Spinal cord (tissue), 10 donors: ENCODE measurements around the gene GRIFIN. TPM values are rescaled to one million over a fixed set of nuclear protein-coding genes. Genes with fewer than 3 reads are reported as not detected.
A peak's percentile ranks its signal among the peaks of the same experiment; 100 is the strongest.
"Not testable (repeated sequence)": the region's sequence is repeated elsewhere in the genome, so short reads cannot be mapped to it uniquely, and the experiment has no call there.

Source experiments
- DNase-seq, 6 donors: peaks; one replicate each; pipeline versions ENCODE4 v3.0.0 to v3.0.0-alpha.2; 2013 to 2015; ENCODE audit warnings: low spot score in 6 of 6, low read depth in 4 of 6
- H3K27ac ChIP-seq: one replicate; pipeline ENCODE4 v1.5.1; 2013; ENCODE audit warnings: low read depth, low read length, control low read depth
- H3K27me3 ChIP-seq: one replicate; pipeline ENCODE4 v1.6.1; 2013; ENCODE audit warnings: low read length; ENCODE audit not compliant: control insufficient read depth, insufficient read depth
- H3K36me3 ChIP-seq: one replicate; pipeline ENCODE4 v1.6.1; 2013; ENCODE audit warnings: low read length; ENCODE audit not compliant: control insufficient read depth, insufficient read depth
- H3K4me1 ChIP-seq: one replicate; pipeline ENCODE4 v1.6.1; 2013; ENCODE audit warnings: low read length; ENCODE audit not compliant: control insufficient read depth, insufficient read depth
- H3K4me3 ChIP-seq: one replicate; pipeline ENCODE4 v1.5.1; 2013; ENCODE audit warnings: low read depth, low read length, control low read depth
- H3K9me3 ChIP-seq: one replicate; pipeline ENCODE4 v1.6.1; 2013; ENCODE audit warnings: low read length; ENCODE audit not compliant: control insufficient read depth, insufficient read depth
- WGBS: methylation state at CpG from one replicate; pipeline ENCODE4 v1.1.5; 2013; ENCODE audit warnings: missing lambda C conversion rate; ENCODE audit not compliant: insufficient coverage; 5-methylcytosine and 5-hydroxymethylcytosine counted together
- polyA plus RNA-seq, 2 donors: library from polyadenylated mRNA; unstranded; fragments of 120-200 nt; gene quantifications; one replicate each; pipeline ENCODE4 v1.2.1, GENCODE V29; 2013; ENCODE audit not compliant: insufficient read length in 2 of 2
- total RNA-seq, 2 donors: library from RNA; depleted of rRNA in 1 of 2; stranded (reverse); fragments of 120-200 nt in 1 of 2; fragments of >200 nt in 1 of 2; gene quantifications; one replicate each; pipeline versions ENCODE4 v1.2.3 to v1.2.4, GENCODE V29; 2013 to 2014
- donor health status: healthy.

Gene GRIFIN
- total and polyA plus RNA-seq, 4 donors: 0.41 TPM; not detected in 3

- Histone ChIP-seq H3K27me3 (no peaks in the 10 kb centered on the region), H3K4me1 (peaks cover 51% of the 10 kb centered on the region), H3K4me3 (no peak overlapping the region), H3K9me3 (no peaks in the 10 kb centered on the region), H3K36me3 (no peaks in the 10 kb centered on the region), H3K27ac (peak overlapping the region; percentile 72)
- peak in 5 of 6 donors; percentile 61 to 91 (median 68) for DNase-seq
- 35% methylated on average over 3 of the region's 12 CpGs for WGBS
Measured at GRCh38 chr7:2465928-2466327, 10.3 kb downstream of the GRIFIN start.

DNA sequence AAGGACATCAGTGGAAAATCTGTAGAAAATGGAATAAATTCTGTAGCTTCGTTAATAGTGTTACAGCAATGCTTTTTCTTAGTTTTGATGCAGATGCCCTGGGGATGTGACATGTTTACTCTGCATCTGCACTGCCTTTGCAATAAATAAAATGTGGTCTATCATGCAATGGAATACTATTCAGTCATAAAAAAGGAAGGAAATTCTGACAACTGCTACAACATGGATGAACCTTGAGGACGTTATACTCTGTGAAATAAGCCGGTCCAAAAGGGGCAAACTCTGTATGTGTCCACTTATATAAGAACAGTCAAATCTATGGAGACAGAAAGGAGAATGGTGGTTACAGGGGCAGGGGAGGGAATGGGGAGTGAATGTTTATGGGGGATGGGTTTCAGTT lies 13.5 kb downstream of the GRIFIN start:
- no peak overlapping the region for H3K27ac ChIP-seq
- H3K9me3 ChIP-seq: no peaks in the 10 kb centered on the region
- H3K27me3 ChIP-seq: no peaks in the 10 kb centered on the region
- peaks cover 51% of the 10 kb centered on the region for H3K4me1 ChIP-seq
- no peak for DNase-seq
- WGBS: no CpG with 5 or more reads among the region's 3 CpGs
- no peaks in the 10 kb centered on the region for H3K36me3 ChIP-seq
- H3K4me3 ChIP-seq: no peak overlapping the region

GRCh38 chr7:2461268-2462026 lies 14.8 kb downstream of the GRIFIN start:
- 90% methylated on average over 10 of the region's 15 CpGs for WGBS
- H3K4me3 ChIP-seq: no peak overlapping the region
- peak overlapping the region; percentile 73 for H3K27ac ChIP-seq

DNA sequence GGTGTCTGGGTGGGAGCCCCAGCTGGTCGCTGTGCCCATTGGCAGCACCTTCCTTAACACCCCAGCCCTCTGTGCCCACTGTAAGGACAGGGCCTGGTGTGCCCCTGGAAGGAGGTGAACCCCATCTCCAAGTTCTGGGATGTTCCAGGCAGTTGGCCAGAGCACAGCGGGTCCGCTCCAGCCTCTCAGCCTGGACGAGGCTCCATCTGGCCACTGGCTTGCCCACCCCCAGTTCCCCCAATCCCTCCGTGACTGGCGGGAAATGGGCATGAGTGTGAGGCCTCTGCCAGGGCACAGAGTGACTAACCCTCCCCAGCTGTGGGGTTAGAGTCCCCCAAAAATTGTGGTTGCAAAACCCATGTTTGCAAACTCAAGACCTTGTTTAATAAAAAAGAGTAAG lies 15.6 kb downstream of the GRIFIN start:
- peaks cover 40% of the 10 kb centered on the region for H3K4me1 ChIP-seq
- H3K9me3 ChIP-seq: no peaks in the 10 kb centered on the region
- no peak overlapping the region for H3K4me3 ChIP-seq
- peak in 3 of 6 donors; percentile 62 to 87 (median 65) for DNase-seq
- H3K36me3 ChIP-seq: no peaks in the 10 kb centered on the region
- H3K27me3 ChIP-seq: no peaks in the 10 kb centered on the region
- 60% methylated on average over 2 of the region's 6 CpGs for WGBS
- H3K27ac ChIP-seq: peak overlapping the region; percentile 73

More at GRCh38 chr7:2461268-2462026, 14.8 kb downstream of the GRIFIN start:
- Histone ChIP-seq H3K4me1 (peaks cover 47% of the 10 kb centered on the region), H3K36me3 (no peaks in the 10 kb centered on the region), H3K27me3 (no peaks in the 10 kb centered on the region), H3K9me3 (no peaks in the 10 kb centered on the region)
- no peak for DNase-seq

DNA sequence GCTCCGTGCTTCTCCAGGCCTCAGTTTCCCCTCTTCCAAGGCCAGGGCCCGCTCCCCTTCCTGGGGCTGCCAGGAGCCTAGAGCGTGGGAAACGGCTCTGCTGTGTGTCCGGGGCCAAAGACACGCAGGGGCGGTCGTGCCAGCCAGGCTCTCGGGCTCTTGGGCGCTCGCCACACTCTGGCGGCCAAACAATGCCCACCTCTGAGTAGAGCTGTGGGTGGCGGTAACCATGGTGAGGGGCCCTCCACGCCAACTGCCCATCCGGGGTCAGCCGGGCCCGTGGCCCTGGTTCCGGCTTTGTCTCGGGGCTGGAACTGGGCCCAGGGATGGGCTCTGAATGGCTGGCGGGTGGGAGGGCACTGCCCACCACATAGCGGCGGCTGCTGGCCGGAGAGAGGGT lies 16.0 kb downstream of the GRIFIN start:
- Histone ChIP-seq H3K27ac (peak overlapping the region; percentile 79), H3K4me1 (peaks cover 35% of the 10 kb centered on the region), H3K4me3 (no peak overlapping the region), H3K27me3 (no peaks in the 10 kb centered on the region), H3K9me3 (no peaks in the 10 kb centered on the region), H3K36me3 (no peaks in the 10 kb centered on the region)
- peak in 5 of 6 donors; percentile 53 to 91 (median 69) for DNase-seq
- 34% methylated on average over 22 of the region's 23 CpGs for WGBS

DNA sequence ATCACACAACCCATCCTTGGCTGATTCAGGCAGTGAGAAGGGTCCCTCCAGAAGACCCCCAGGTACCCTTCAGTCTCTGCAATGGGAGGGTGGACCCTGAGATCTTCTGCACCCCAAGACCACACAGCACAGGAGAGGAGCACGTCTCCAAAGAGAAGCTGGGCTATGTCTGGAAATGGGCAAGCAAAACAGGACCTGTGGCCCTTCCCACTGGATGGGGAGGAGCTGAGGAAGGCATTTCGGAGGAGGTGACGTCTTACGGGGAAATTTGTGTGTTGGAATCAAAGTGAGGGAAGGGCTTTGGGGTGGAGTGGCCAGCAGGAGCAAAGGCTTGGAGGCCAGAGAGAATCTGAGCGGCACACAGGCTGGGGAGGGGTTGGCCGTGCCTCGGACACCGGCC lies 16.5 kb downstream of the GRIFIN start:
- Histone ChIP-seq H3K27me3 (no peaks in the 10 kb centered on the region), H3K4me3 (no peak overlapping the region), H3K27ac (peak overlapping the region; percentile 79), H3K9me3 (no peaks in the 10 kb centered on the region), H3K36me3 (no peaks in the 10 kb centered on the region), H3K4me1 (peaks cover 32% of the 10 kb centered on the region)
- WGBS: 62% methylated on average over 8 of the region's 8 CpGs
- DNase-seq: no peak

- no CpG with 5 or more reads among the region's 3 CpGs for WGBS
- H3K9me3 ChIP-seq, H3K27ac ChIP-seq, DNase-seq, H3K36me3 ChIP-seq, H3K4me3 ChIP-seq, H3K27me3 ChIP-seq: not testable (repeated sequence)
- peaks cover 21% of the 10 kb centered on the region for H3K4me1 ChIP-seq
Measured at GRCh38 chr7:2453849-2454248, 22.3 kb downstream of the GRIFIN start.

GRCh38 chr7:2452643-2453270 lies 23.4 kb downstream of the GRIFIN start:
- DNase-seq: no peak
- Histone ChIP-seq H3K27ac (no peak overlapping the region), H3K4me3 (no peak overlapping the region), H3K27me3 (no peaks in the 10 kb centered on the region), H3K9me3 (no peaks in the 10 kb centered on the region), H3K4me1 (peaks cover 21% of the 10 kb centered on the region), H3K36me3 (peaks cover 3% of the 10 kb centered on the region)
- 96% methylated on average over 3 of the region's 8 CpGs for WGBS

DNA sequence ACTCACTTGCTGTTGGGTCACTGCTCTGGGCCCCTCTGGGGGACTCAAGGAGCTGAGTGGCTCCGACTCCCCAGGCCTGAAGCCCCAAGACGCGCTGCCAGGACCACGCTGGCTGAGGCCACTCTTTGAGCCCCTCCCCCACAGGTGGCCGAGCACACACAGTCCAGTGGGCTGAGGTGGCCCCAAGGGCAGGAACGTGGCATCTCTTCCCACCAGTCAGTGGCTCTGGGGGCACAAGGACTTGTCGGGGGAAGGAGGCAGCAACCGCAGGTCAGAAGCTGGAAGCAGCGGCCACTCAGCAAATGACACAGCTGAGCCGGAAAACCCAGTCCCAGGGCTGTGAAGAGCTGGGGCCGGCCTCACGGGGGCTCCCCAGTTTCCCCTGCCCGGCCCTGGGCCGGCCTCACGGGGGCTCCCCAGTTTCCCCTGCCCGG lies 24.1 kb downstream of the GRIFIN start:
- 52% methylated on average over 10 of the region's 16 CpGs for whole genome bisulfite sequencing
- Histone ChIP-seq H3K36me3 (peaks cover 3% of the 10 kb centered on the region), H3K4me3 (no peak overlapping the region), H3K9me3 (no peaks in the 10 kb centered on the region), H3K27me3 (no peaks in the 10 kb centered on the region), H3K27ac (no peak overlapping the region), H3K4me1 (peaks cover 21% of the 10 kb centered on the region)
- DNase-seq: no peak
